Naive thymus-derived CD4-positive, alpha-beta T cell (primary cell): ENCODE data around the gene CMBL. TPM values are rescaled to one million over a fixed set of nuclear protein-coding genes. Genes with fewer than 3 reads are reported as not detected.

Experiments used
- ATAC-seq: fragments of 150-1000 bp; cut with Tn5 transposase; 2 replicates; pipeline ENCODE4 v1.10.0; 2021; ENCODE audit warnings: mild to moderate bottlenecking, moderate library complexity
- CTCF ChIA-PET: fragments of 350-600 bp; sonication (Branson Sonifier 250); formaldehyde crosslinking; loops from one replicate; lab custom pipeline; 2021; ENCODE audit warnings: antibody characterized with exemption; lab: Charles Lee
- POLR2A ChIA-PET: fragments of 350-600 bp; sonication (Branson Sonifier 250); formaldehyde crosslinking; loops from one replicate; lab custom pipeline; 2021; ENCODE audit warnings: antibody characterized with exemption, inconsistent platforms; lab: Charles Lee
- DNase-seq, 9 donors: peaks; one replicate each; pipeline versions ENCODE4 v3.0.0 to v3.0.0-alpha.2; 2020 to 2022; ENCODE audit warnings: mixed read lengths in 1 of 9
- H3K27ac ChIP-seq: one replicate; pipeline ENCODE4 v1.7.0; 2013; ENCODE audit warnings: mild to moderate bottlenecking, low read depth, low read length, moderate library complexity
- H3K27me3 ChIP-seq, 2 donors: one replicate each; pipeline ENCODE4 v1.7.0; 2013; ENCODE audit warnings: low read length in 2 of 2, mild to moderate bottlenecking in 2 of 2, moderate library complexity in 2 of 2; ENCODE audit not compliant: control insufficient read depth in 2 of 2, insufficient read depth in 2 of 2
- H3K36me3 ChIP-seq, 3 experiments: 1 replicate in 2 of 3; 2 replicates in 1 of 3; pipeline ENCODE4 v1.7.0; 2013; ENCODE audit warnings: low read length in 3 of 3, mild to moderate bottlenecking in 3 of 3, moderate library complexity in 1 of 3; ENCODE audit not compliant: insufficient read depth in 3 of 3, control insufficient read depth in 2 of 3
- H3K4me1 ChIP-seq, 2 donors: one replicate each; pipeline ENCODE4 v1.7.0; 2013; ENCODE audit warnings: low read length in 2 of 2, mild to moderate bottlenecking in 2 of 2, moderate library complexity in 1 of 2; ENCODE audit not compliant: control insufficient read depth in 2 of 2, insufficient read depth in 2 of 2
- H3K4me3 ChIP-seq: 2 replicates; pipeline ENCODE4 v1.7.0; 2013; ENCODE audit warnings: mild to moderate bottlenecking, low read length
- H3K9me3 ChIP-seq, 3 experiments: 1 replicate in 2 of 3; 2 replicates in 1 of 3; pipeline ENCODE4 v1.7.0; 2013; ENCODE audit warnings: low read length in 3 of 3; ENCODE audit not compliant: control insufficient read depth in 2 of 3
- H3K27ac Mint-ChIP-seq, 9 donors: one replicate each; pipeline ENCODE4 v1.8.0; 2020 to 2022; ENCODE audit warnings: mixed read lengths in 9 of 9, mild to moderate bottlenecking in 8 of 9, moderate library complexity in 5 of 9, inconsistent platforms in 2 of 9
- H3K27me3 Mint-ChIP-seq, 5 donors: one replicate each; pipeline ENCODE4 v1.8.0; 2021 to 2022; ENCODE audit warnings: mixed read lengths in 5 of 5, mild to moderate bottlenecking in 1 of 5
- H3K36me3 Mint-ChIP-seq, 5 donors: one replicate each; pipeline ENCODE4 v1.8.0; 2020 to 2022; ENCODE audit warnings: mixed read lengths in 5 of 5, mild to moderate bottlenecking in 3 of 5, inconsistent platforms in 1 of 5
- H3K4me1 Mint-ChIP-seq, 7 donors: one replicate each; pipeline ENCODE4 v1.8.0; 2020 to 2022; ENCODE audit warnings: mixed read lengths in 7 of 7, mild to moderate bottlenecking in 3 of 7, inconsistent platforms in 1 of 7
- H3K4me3 Mint-ChIP-seq, 10 donors: one replicate each; pipeline ENCODE4 v1.8.0; 2020 to 2022; ENCODE audit warnings: mild to moderate bottlenecking in 10 of 10, mixed read lengths in 10 of 10, moderate library complexity in 6 of 10, inconsistent platforms in 2 of 10
- H3K9me3 Mint-ChIP-seq, 11 donors: one replicate each; pipeline ENCODE4 v1.8.0; 2020 to 2022; ENCODE audit warnings: mixed read lengths in 11 of 11, mild to moderate bottlenecking in 4 of 11, inconsistent platforms in 1 of 11, moderate library complexity in 1 of 11
- intact Hi-C, 2 donors: fragments of 100-400 bp; cut with micrococcal nuclease; formaldehyde crosslinking; loops; one replicate each; pipeline ENCODE4 v1.15.1; 2023
- polyA plus RNA-seq, 2 donors: library from polyadenylated mRNA; unstranded; fragments of 300-500 nt; fragmentation: Illumina TruSeq; gene quantifications; one replicate each; pipeline ENCODE4 v1.2.3, GENCODE V29; 2021
- total RNA-seq, 6 experiments: library from RNA in 5 of 6; stranded (reverse) in 5 of 6; gene quantifications; 1 replicate in 5 of 6; 2 replicates in 1 of 6; pipeline ENCODE4 v1.2.3 and lab custom pipeline; 2021 to 2026

CMBL gene
- total and polyA plus RNA-seq, 7 experiments from 2014 or later = 0.21 to 1.8 (median 0.83) TPM

- Histone ChIP-seq H3K36me3 (no peaks in the 10 kb centered on the region), H3K4me3 (no peak overlapping the region), H3K27ac (no peak overlapping the region), H3K27me3 (no peaks in the 10 kb centered on the region), H3K4me1 (no peaks in the 10 kb centered on the region), H3K9me3 (no peaks in the 10 kb centered on the region)
- Mint-ChIP-seq H3K36me3 (peaks cover 0 to 1% (median 0%) of the 10 kb centered on the region in 5 donors), H3K27ac (no peak overlapping the region), H3K4me3 (no peak overlapping the region), H3K27me3 (peaks cover 4 to 11% (median 7%) of the 10 kb centered on the region in 5 donors), H3K4me1 (peaks cover 0 to 1% (median 0%) of the 10 kb centered on the region in 7 donors), H3K9me3 (no peaks in the 10 kb centered on the region)
- DNase-seq (no peak), ATAC-seq (no peak)
- ChIA-PET POLR2A (no interaction called here), CTCF (no interaction called here)
- intact Hi-C loops = no loop called here
Observed at GRCh38 chr5:10339958-10340357, 32.3 kb upstream of the CMBL start.

- Histone ChIP-seq H3K4me3 (no peak overlapping the region), H3K27me3 (peaks cover 0 to 5% of the 10 kb centered on the region in 2 donors), H3K27ac (no peak overlapping the region), H3K4me1 (no peaks in the 10 kb centered on the region), H3K36me3 (no peaks in the 10 kb centered on the region), H3K9me3 (no peaks in the 10 kb centered on the region)
- H3K27me3 Mint-ChIP-seq = peaks cover 11 to 19% (median 14%) of the 10 kb centered on the region in 5 donors
- intact Hi-C loops = no loop called here
- DNase-seq (no peak), ATAC-seq (no peak)
- ChIA-PET CTCF (no interaction called here), POLR2A (no interaction called here)
- no peaks in the 10 kb centered on the region for H3K9me3 Mint-ChIP-seq
- H3K4me3 Mint-ChIP-seq = no peak overlapping the region
- H3K27ac Mint-ChIP-seq = peak overlapping the region in 1 of 9 donors; percentile 30
- peaks cover 0 to 4% (median 0%) of the 10 kb centered on the region in 5 donors for H3K36me3 Mint-ChIP-seq
- H3K4me1 Mint-ChIP-seq = peaks cover 0 to 4% (median 0%) of the 10 kb centered on the region in 7 donors
Observed at GRCh38 chr5:10339058-10339811, 31.5 kb upstream of the CMBL start.

- Histone ChIP-seq H3K4me3 (no peak overlapping the region), H3K27ac (no peak overlapping the region), H3K4me1 (no peaks in the 10 kb centered on the region), H3K36me3 (no peaks in the 10 kb centered on the region), H3K9me3 (no peaks in the 10 kb centered on the region), H3K27me3 (peaks cover 0 to 7% of the 10 kb centered on the region in 2 donors)
- Mint-ChIP-seq H3K27me3 (peaks cover 11 to 20% (median 15%) of the 10 kb centered on the region in 5 donors), H3K4me3 (no peak overlapping the region), H3K27ac (no peak overlapping the region), H3K9me3 (no peaks in the 10 kb centered on the region), H3K4me1 (peaks cover 0 to 4% (median 0%) of the 10 kb centered on the region in 7 donors), H3K36me3 (peaks cover 0 to 4% (median 0%) of the 10 kb centered on the region in 5 donors)
- CTCF ChIA-PET = no interaction called here
- DNase-seq = no peak
- POLR2A ChIA-PET = no interaction called here
- intact Hi-C loops = no loop called here
- no peak for ATAC-seq
Observed at GRCh38 chr5:10338686-10339057, 31.0 kb upstream of the CMBL start.

- ChIA-PET POLR2A (no interaction called here), CTCF (no interaction called here)
- peaks cover 0 to 4% (median 0%) of the 10 kb centered on the region in 5 donors for H3K36me3 Mint-ChIP-seq
- Histone ChIP-seq H3K27ac (no peak overlapping the region), H3K4me3 (no peak overlapping the region), H3K4me1 (no peaks in the 10 kb centered on the region), H3K36me3 (no peaks in the 10 kb centered on the region), H3K27me3 (peaks cover 0 to 7% of the 10 kb centered on the region in 2 donors), H3K9me3 (no peaks in the 10 kb centered on the region)
- DNase-seq = no peak
- no peak overlapping the region for H3K4me3 Mint-ChIP-seq
- no peaks in the 10 kb centered on the region for H3K9me3 Mint-ChIP-seq
- H3K27ac Mint-ChIP-seq = no peak overlapping the region
- no peak for ATAC-seq
- peaks cover 0 to 9% (median 6%) of the 10 kb centered on the region in 7 donors for H3K4me1 Mint-ChIP-seq
- H3K27me3 Mint-ChIP-seq = peaks cover 18 to 27% (median 21%) of the 10 kb centered on the region in 5 donors
- intact Hi-C loops = no loop called here
Observed at GRCh38 chr5:10337986-10338385, 30.3 kb upstream of the CMBL start.

GRCh38 chr5:10337107-10337506 lies 29.4 kb upstream of the CMBL start:
- Mint-ChIP-seq H3K4me1 (peaks cover 0 to 9% (median 8%) of the 10 kb centered on the region in 7 donors), H3K9me3 (no peaks in the 10 kb centered on the region), H3K4me3 (no peak overlapping the region), H3K36me3 (peaks cover 0 to 4% (median 0%) of the 10 kb centered on the region in 5 donors), H3K27me3 (peaks cover 25 to 33% (median 29%) of the 10 kb centered on the region in 5 donors), H3K27ac (no peak overlapping the region)
- no peaks in the 10 kb centered on the region for H3K9me3 ChIP-seq
- no peaks in the 10 kb centered on the region for H3K36me3 ChIP-seq
- H3K4me3 ChIP-seq = no peak overlapping the region
- H3K27ac ChIP-seq = no peak overlapping the region
- ChIA-PET CTCF (no interaction called here), POLR2A (no interaction called here)
- no peaks in the 10 kb centered on the region for H3K4me1 ChIP-seq
- intact Hi-C loops = no loop called here
- H3K27me3 ChIP-seq = peaks cover 0 to 7% of the 10 kb centered on the region in 2 donors
- ATAC-seq (no peak), DNase-seq (no peak)

GRCh38 chr5:10335711-10336470 lies 28.2 kb upstream of the CMBL start:
- H3K4me1 ChIP-seq = no peaks in the 10 kb centered on the region
- intact Hi-C loops = no loop called here

More at GRCh38 chr5:10335711-10336470, 28.2 kb upstream of the CMBL start:
- peak overlapping the region in 1 of 10 donors; percentile 34 for H3K4me3 Mint-ChIP-seq
- no peak overlapping the region for H3K27ac Mint-ChIP-seq
- DNase-seq (no peak), ATAC-seq (no peak)
- CTCF ChIA-PET = no interaction called here
- Histone ChIP-seq H3K36me3 (no peaks in the 10 kb centered on the region), H3K27me3 (peaks cover 0 to 7% of the 10 kb centered on the region in 2 donors), H3K4me3 (no peak overlapping the region), H3K27ac (no peak overlapping the region), H3K9me3 (no peaks in the 10 kb centered on the region)
- H3K4me1 Mint-ChIP-seq = peaks cover 0 to 11% (median 8%) of the 10 kb centered on the region in 7 donors
- POLR2A ChIA-PET = no interaction called here
- H3K9me3 Mint-ChIP-seq = no peaks in the 10 kb centered on the region
- peaks cover 0 to 4% (median 0%) of the 10 kb centered on the region in 5 donors for H3K36me3 Mint-ChIP-seq
- H3K27me3 Mint-ChIP-seq = peaks cover 37 to 45% (median 41%) of the 10 kb centered on the region in 5 donors
